Measurements from ENCODE around the gene CAMK2N1. TPM values are rescaled to one million over a fixed set of nuclear protein-coding genes. Genes with fewer than 3 reads are reported as not detected.

Gene CAMK2N1
- total RNA-seq (2014; rRNA removed; shearing (Covaris generic)): 6.0 and 7.2 TPM in 2 replicates

GRCh38 chr1:20485527-20486456 lies at the start of gene CAMK2N1:
TSS of gene CAMK2N1 (minus strand) at chr1:20486210. CDS start at chr1:20485379, 831 bp downstream.

GRCh38 chr1:20507564-20508410 lies 21.8 kb upstream of the CAMK2N1 start, which contains the start of gene MUL1:
TSS of gene MUL1 (minus strand) at chr1:20508151. CDS start at chr1:20508024, 127 bp downstream.

Other genes starting within 250 kb of the CAMK2N1 start
- not detected in 2 replicates for gene VWA5B1, start 195.3 kb downstream of the CAMK2N1 start, total RNA-seq (2014; rRNA removed; shearing (Covaris generic))
- 24.0 and 24.5 TPM in 2 replicates for gene MUL1, start 21.9 kb upstream of the CAMK2N1 start, total RNA-seq (2014; rRNA removed; shearing (Covaris generic))
- not detected in 2 replicates for gene FAM43B, start 66.4 kb upstream of the CAMK2N1 start, total RNA-seq (2014; rRNA removed; shearing (Covaris generic))
- not detected in 2 replicates for gene CDA, start 102.9 kb upstream of the CAMK2N1 start, total RNA-seq (2014; rRNA removed; shearing (Covaris generic))
- 21.6 and 27.6 TPM in 2 replicates for gene PINK1, start 147.2 kb upstream of the CAMK2N1 start, total RNA-seq (2014; rRNA removed; shearing (Covaris generic))
- 312 and 325 TPM in 2 replicates for gene DDOST, start 175.2 kb upstream of the CAMK2N1 start, total RNA-seq (2014; rRNA removed; shearing (Covaris generic))
- 0.40 and 1.1 TPM in 2 replicates for gene KIF17, start 231.8 kb upstream of the CAMK2N1 start, total RNA-seq (2014; rRNA removed; shearing (Covaris generic))
- 1.7 and 2.8 TPM in 2 replicates for gene SH2D5, start 246.5 kb upstream of the CAMK2N1 start, total RNA-seq (2014; rRNA removed; shearing (Covaris generic))